H1 (cell line): ENCODE measurements around the gene MUC13. TPM values are rescaled to one million over a fixed set of nuclear protein-coding genes. Genes with fewer than 3 reads are reported as not detected.

Experiments
- CTCF ChIA-PET: fragments of 300-600 bp; sonication (Branson Sonifier 250); formaldehyde crosslinking; loops from one replicate; lab custom pipeline; 2021; ENCODE audit not compliant: partially characterized antibody; lab: Charles Lee
- POLR2A ChIA-PET: fragments of 300-600 bp; sonication (Branson Sonifier 250); formaldehyde crosslinking; loops from one replicate; lab custom pipeline; 2021; ENCODE audit warnings: inconsistent platforms; ENCODE audit not compliant: partially characterized antibody; lab: Charles Lee
- DNase-seq, 2 experiments: peaks; one replicate each; pipeline versions ENCODE4 v3.0.0 to v3.0.0-alpha.2; 2010 to 2022; ENCODE audit warnings: low spot score in 2 of 2, low read depth in 1 of 2, mixed read lengths in 1 of 2
- FAIRE-seq: peaks from 2 replicates; lab custom pipeline; 2011; peaks lifted over from hg19 to GRCh38; lab: Jason Lieb, UNC
- H2AFZ ChIP-seq: 2 replicates; pipeline ENCODE4 v1.8.1; 2012; ENCODE audit warnings: low read length, inconsistent platforms
- H2AK5ac ChIP-seq: 2 replicates; pipeline ENCODE4 v1.6.1; 2013; ENCODE audit warnings: low read depth, low read length
- H2BK120ac ChIP-seq: replicated peaks from 2 replicates; pipeline ENCODE3; 2013; ENCODE audit warnings: low read depth, low read length, inconsistent platforms
- H2BK12ac ChIP-seq: 2 replicates; pipeline ENCODE4 v1.6.1; 2013; ENCODE audit warnings: low read depth, low read length
- H2BK15ac ChIP-seq: 2 replicates; pipeline ENCODE4 v1.6.1; 2013; ENCODE audit warnings: low read length
- H2BK20ac ChIP-seq: 2 replicates; pipeline ENCODE4 v1.6.1; 2013; ENCODE audit warnings: low read length
- H2BK5ac ChIP-seq: 2 replicates; pipeline ENCODE4 v1.6.1; 2013; ENCODE audit warnings: low read depth, low read length
- H3K14ac ChIP-seq: 2 replicates; pipeline ENCODE4 v1.6.1; 2013; ENCODE audit warnings: inconsistent platforms; ENCODE audit not compliant: insufficient read length
- H3K18ac ChIP-seq: 2 replicates; pipeline ENCODE4 v1.6.1; 2013; ENCODE audit warnings: low read length; ENCODE audit errors: extremely low read depth
- H3K23ac ChIP-seq: 2 replicates; pipeline ENCODE4 v1.6.1; 2013; ENCODE audit warnings: inconsistent platforms; ENCODE audit not compliant: insufficient read length
- H3K23me2 ChIP-seq: 2 replicates; pipeline ENCODE4 v1.6.1; 2013; ENCODE audit warnings: low read depth, low read length
- H3K27ac ChIP-seq: 2 replicates; pipeline ENCODE4 v1.6.1; 2011; ENCODE audit warnings: low read depth, low read length, inconsistent platforms
- H3K27me3 ChIP-seq, 4 experiments: replicated peaks in 1 of 4; 1 replicate in 1 of 4; 2 replicates in 3 of 4; pipeline versions ENCODE4 v1.6.1 to v1.8.1; 2011 to 2013; ENCODE audit warnings: low read length in 3 of 4, mild to moderate bottlenecking in 3 of 4, inconsistent platforms in 2 of 4, mixed read lengths in 2 of 4, moderate library complexity in 1 of 4; ENCODE audit not compliant: control insufficient read depth in 3 of 4, insufficient read depth in 3 of 4; ENCODE audit errors: extremely low read depth in 1 of 4
- H3K36me3 ChIP-seq, 4 experiments: 2 replicates each; pipeline versions ENCODE4 v1.6.1 to v1.8.1; 2011 to 2013; ENCODE audit warnings: mild to moderate bottlenecking in 4 of 4, low read length in 3 of 4, moderate library complexity in 2 of 4, control low read depth in 1 of 4, inconsistent platforms in 1 of 4; ENCODE audit not compliant: insufficient read depth in 4 of 4, control insufficient read depth in 2 of 4
- H3K4ac ChIP-seq: replicated peaks from 2 replicates; pipeline ENCODE3; 2013; ENCODE audit warnings: low read length, low read depth, mixed read lengths, inconsistent platforms; ENCODE audit not compliant: insufficient read length
- H3K4me1 ChIP-seq, 4 experiments: replicated peaks in 1 of 4; 1 replicate in 1 of 4; 2 replicates in 3 of 4; pipeline versions ENCODE4 v1.6.1 to v1.8.1; 2011 to 2013; ENCODE audit warnings: low read length in 3 of 4, inconsistent platforms in 2 of 4, mixed read lengths in 1 of 4; ENCODE audit not compliant: insufficient read depth in 4 of 4, control insufficient read depth in 3 of 4
- H3K4me2 ChIP-seq, 2 experiments: 2 replicates each; pipeline versions ENCODE4 v1.6.1 to v1.8.1; 2011 to 2013; ENCODE audit warnings: low read depth in 2 of 2, low read length in 2 of 2, control low read depth in 1 of 2, inconsistent platforms in 1 of 2, mild to moderate bottlenecking in 1 of 2; ENCODE audit not compliant: insufficient read depth in 1 of 2
- H3K4me3 ChIP-seq, 4 experiments: fragments of 200-600, 300-600 bp in 1 of 4; sonication (generic), shearing (Covaris generic), sonication (Bioruptor Twin) in 1 of 4; 2 replicates each; pipeline versions ENCODE4 v1.5.1 to v1.8.1; 2011 to 2016; ENCODE audit warnings: low read length in 4 of 4, low read depth in 3 of 4, control low read depth in 2 of 4, inconsistent platforms in 2 of 4, mild to moderate bottlenecking in 2 of 4, mixed read lengths in 1 of 4, moderate library complexity in 1 of 4; ENCODE audit not compliant: insufficient read depth in 2 of 4; ENCODE audit errors: extremely low read depth in 1 of 4
- H3K56ac ChIP-seq: replicated peaks from 2 replicates; pipeline ENCODE3; 2013; ENCODE audit warnings: low read depth, mild to moderate bottlenecking, mixed read lengths, low read length, inconsistent platforms; ENCODE audit not compliant: insufficient read length
- H3K79me1 ChIP-seq: 2 replicates; pipeline ENCODE4 v1.6.1; 2013; ENCODE audit warnings: low read depth, low read length, control low read depth
- H3K79me2 ChIP-seq, 2 experiments: 2 replicates each; pipeline versions ENCODE4 v1.6.1 to v1.8.1; 2012 to 2013; ENCODE audit warnings: low read length in 2 of 2, mild to moderate bottlenecking in 2 of 2, inconsistent platforms in 1 of 2; ENCODE audit not compliant: insufficient read depth in 2 of 2, control insufficient read depth in 1 of 2
- H3K9ac ChIP-seq, 4 experiments: replicated peaks in 1 of 4; 1 replicate in 1 of 4; 2 replicates in 3 of 4; pipeline versions ENCODE4 v1.6.1 to v1.8.1; 2011 to 2013; ENCODE audit warnings: low read depth in 3 of 4, low read length in 3 of 4, control low read depth in 2 of 4, mild to moderate bottlenecking in 2 of 4, moderate library complexity in 2 of 4, inconsistent platforms in 1 of 4; ENCODE audit errors: extremely low read depth in 1 of 4
- H3K9me3 ChIP-seq, 2 experiments: 2 replicates each; pipeline versions ENCODE4 v1.6.1 to v1.8.1; 2012 to 2013; ENCODE audit warnings: mild to moderate bottlenecking in 2 of 2, moderate library complexity in 2 of 2, control low read depth in 1 of 2, inconsistent platforms in 1 of 2, low read depth in 1 of 2, low read length in 1 of 2, mixed read lengths in 1 of 2; ENCODE audit not compliant: insufficient read depth in 2 of 2
- H4K20me1 ChIP-seq, 2 experiments: replicated peaks in 1 of 2; 2 replicates each; pipeline versions ENCODE3 to v1.8.1; 2011 to 2013; ENCODE audit warnings: inconsistent platforms in 2 of 2, low read length in 2 of 2, mild to moderate bottlenecking in 1 of 2; ENCODE audit not compliant: insufficient read depth in 2 of 2, control insufficient read depth in 1 of 2
- H4K5ac ChIP-seq: 2 replicates; pipeline ENCODE4 v1.6.1; 2013; ENCODE audit warnings: low read length, low read depth, mixed read lengths, inconsistent platforms; ENCODE audit not compliant: insufficient read length
- H4K8ac ChIP-seq: 2 replicates; pipeline ENCODE4 v1.8.0; 2013; ENCODE audit warnings: mild to moderate bottlenecking, moderate library complexity, low read length, inconsistent platforms; ENCODE audit not compliant: insufficient read depth; ENCODE audit errors: extremely low read depth
- H4K91ac ChIP-seq: replicated peaks from 2 replicates; pipeline ENCODE3; 2013; ENCODE audit warnings: low read length, mixed read lengths, inconsistent platforms; ENCODE audit not compliant: insufficient read length
- WGBS, 2 experiments: shearing (Covaris generic) in 1 of 2; methylation state at CpG; one replicate each; pipeline versions ENCODE4 v1.1.6 to v1.1.7; 2013 to 2015; ENCODE audit warnings: low lambda C conversion rate in 2 of 2, mixed read lengths in 2 of 2, inconsistent platforms in 1 of 2, low coverage in 1 of 2, missing lambda C conversion rate in 1 of 2; ENCODE audit not compliant: insufficient replicate concordance in 2 of 2, insufficient coverage in 1 of 2, insufficient read length in 1 of 2; ENCODE audit errors: extremely low coverage in 1 of 2, missing lambda C conversion rate in 1 of 2; 5-methylcytosine and 5-hydroxymethylcytosine counted together
- polyA plus RNA-seq, 7 experiments: library from polyadenylated mRNA; depleted of rRNA in 3 of 7; stranded (reverse) in 5 of 7; unstranded in 2 of 7; fragments of >200 nt in 5 of 7; fragments of 200-250 nt in 2 of 7; gene quantifications; 1 replicate in 5 of 7; 2 replicates in 1 of 7; 4 replicates in 1 of 7; pipeline versions ENCODE4 v1.2.1 to v1.2.3, GENCODE V29; 2011 to 2013; ENCODE audit warnings: missing spikeins in 2 of 7, mixed read lengths in 2 of 7
- total RNA-seq: library from RNA; stranded (reverse); fragmentation: NEBNext Ultra II Directional; extraction: Animal tissue kit (Norgen Biotek cat#: 25700); gene quantifications from 2 replicates; pipeline ENCODE4 v1.2.1, GENCODE V29; 2021

MUC13 gene
- total and polyA plus RNA-seq, 2 of the 8 experiments (the other 6 are each of a cell fraction or from before 2014, with no cell fraction given), result not detected

DNA sequence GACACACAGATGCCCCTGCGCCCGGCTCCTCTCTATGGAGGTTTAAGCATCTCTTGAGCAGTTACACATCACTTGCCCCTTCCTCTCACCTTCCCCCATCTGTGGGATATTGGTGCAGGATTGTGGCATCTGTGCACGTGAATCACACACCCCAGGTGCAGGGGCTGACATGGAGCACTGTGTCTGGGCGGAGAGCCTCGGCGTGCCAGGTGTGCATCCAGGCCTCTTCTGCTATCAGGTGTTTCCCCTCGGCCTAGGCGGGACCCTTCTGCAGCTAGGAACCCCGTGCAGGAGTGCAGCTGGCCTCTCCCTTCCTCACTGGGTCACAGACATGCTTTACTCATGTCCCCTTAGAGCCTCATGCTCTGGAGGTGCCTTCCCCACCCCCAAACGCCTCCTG lies 33.4 kb upstream of the MUC13 start:
- 79% methylated on average over 10 of the region's 10 CpGs; no CpG with 5 or more reads in 1 of the 2 experiments for WGBS, 2 experiments
- Histone ChIP-seq H4K5ac (no peak overlapping the region), H3K79me1 (no peaks in the 10 kb centered on the region), H3K4me3 (no peak overlapping the region), H4K20me1 (no peaks in the 10 kb centered on the region), H2BK15ac (no peak overlapping the region), H3K36me3 (peaks cover 0 to 4% (median 0%) of the 10 kb centered on the region in 4 experiments; a peak in 2 of 8 replicates), H3K4ac (no peak overlapping the region), H3K4me1 (peaks cover 0 to 5% (median 0%) of the 10 kb centered on the region in 4 experiments; a peak in 1 of 7 replicates), H3K18ac (no peak overlapping the region), H3K27me3 (no peaks in the 10 kb centered on the region), H2BK5ac (no peak overlapping the region; the same call in 1 of the 2 replicates), H3K23ac (no peak overlapping the region), H2AK5ac (no peak overlapping the region), H2BK120ac (no peak overlapping the region), H2BK20ac (no peak overlapping the region), H3K23me2 (no peaks in the 10 kb centered on the region), H2BK12ac (no peak overlapping the region), H3K79me2 (no peaks in the 10 kb centered on the region), H3K9ac (no peak overlapping the region), H4K8ac (no peak overlapping the region), H2AFZ (no peak overlapping the region), H3K4me2 (no peak overlapping the region), H3K56ac (no peak overlapping the region), H3K27ac (no peak overlapping the region), H4K91ac (no peak overlapping the region), H3K9me3 (no peaks in the 10 kb centered on the region), H3K14ac (no peak overlapping the region)
- DNase-seq (no peak), FAIRE-seq (no peak)
- POLR2A ChIA-PET, result no interaction called here
- CTCF ChIA-PET, result interaction anchor here (1.7 kb wide), 1 partner anchor 27 kb away, joined by 4 read pairs; no protein-coding TSS in a partner anchor
